GM10266 (cell line): ENCODE results near the gene NUP210L.

Source experiments
- DNase-seq: peaks from one replicate; pipeline ENCODE4 v3.0.0; 2012; ENCODE audit errors: extremely low spot score
- CTCF ChIP-seq: IDR thresholded peaks from 2 replicates; pipeline ENCODE4 v1.5.1; 2012; ENCODE audit warnings: mild to moderate bottlenecking, low read depth; ENCODE audit not compliant: control insufficient read depth, insufficient read depth; ENCODE audit errors: missing control alignments

Gene NUP210L

GRCh38 chr1:154167461-154167860 is 12.6 kb upstream of the NUP210L start:
- no peak for TF ChIP-seq CTCF
- no peak for DNase-seq

GRCh38 chr1:154166207-154166606 is 11.3 kb upstream of the NUP210L start:
- no peak for TF ChIP-seq CTCF
- DNase-seq, result no peak

GRCh38 chr1:154159554-154159953 is 4.7 kb upstream of the NUP210L start:
- no peak for DNase-seq
- TF ChIP-seq CTCF, result no peak

- no peak for TF ChIP-seq CTCF
- no peak for DNase-seq
These were observed 3.6 kb upstream of the NUP210L start for GRCh38 chr1:154158307-154159125.

- DNase-seq, result peak; percentile 75
- no peak for TF ChIP-seq CTCF
These were observed 2.8 kb upstream of the NUP210L start for GRCh38 chr1:154157520-154158306.

GRCh38 chr1:154155251-154155650 is 378 bp upstream of the NUP210L start:
- no peak for TF ChIP-seq CTCF
- DNase-seq, result no peak

- no peak for TF ChIP-seq CTCF
- DNase-seq, result no peak
These were observed 820 bp downstream of the NUP210L start for GRCh38 chr1:154154053-154154452.
